Measurements from ENCODE around the gene TTLL13. TPM values are rescaled to one million over a fixed set of nuclear protein-coding genes. Genes with fewer than 3 reads are reported as not detected.

TTLL13 gene
- total RNA-seq, 1 donor from 2014 or later = not detected

GRCh38 chr15:90230610-90231009 lies 18.7 kb upstream of the TTLL13 start:
- H3K9me3 Mint-ChIP-seq = no peaks in the 10 kb centered on the region
- Histone ChIP-seq H3K4me3 (no peak overlapping the region), H4K20me1 (ENCODE audit: low read depth) (peaks cover 7% of the 10 kb centered on the region), H3K27me3 (peaks cover 11% of the 10 kb centered on the region), H3K4me2 (no peak overlapping the region), H3K27ac (no peak overlapping the region), H3F3A (ENCODE audit: low read depth) (peaks cover 6% of the 10 kb centered on the region), H3K79me2 (ENCODE audit: low read depth) (no peaks in the 10 kb centered on the region), H3K36me3 (no peaks in the 10 kb centered on the region), H3K9me3 (ENCODE audit: low read depth) (no peaks in the 10 kb centered on the region), H2AFZ (replicated peaks) (no peak overlapping the region), H3K4me1 (no peaks in the 10 kb centered on the region), H3K9ac (no peak overlapping the region)
- TF ChIP-seq EZH2 (IDR thresholded peaks at IDR 0.05) (no peak), EZH2phosphoT487 (IDR thresholded peaks at IDR 0.05) (no peak), CTCF (IDR thresholded peaks at IDR 0.05) (no peak)
- peaks cover 12% of the 10 kb centered on the region for H3K36me3 Mint-ChIP-seq
- H3K4me1 Mint-ChIP-seq = peaks cover 17% of the 10 kb centered on the region
- DNase-seq (ENCODE audit: low spot score) = no peak
- H3K27ac Mint-ChIP-seq = no peak overlapping the region
- H3K27me3 Mint-ChIP-seq (ENCODE audit: insufficient read depth, low read depth) = peaks cover 3% of the 10 kb centered on the region
- H3K4me3 Mint-ChIP-seq = no peak overlapping the region

GRCh38 chr15:90231028-90232017 lies 18.0 kb upstream of the TTLL13 start:
- no peak overlapping the region for H3K27ac ChIP-seq
- DNase-seq (ENCODE audit: low spot score) = no peak
- no peak overlapping the region for H2AFZ ChIP-seq (replicated peaks)
- no peaks in the 10 kb centered on the region for H3K9me3 ChIP-seq (ENCODE audit: low read depth)
- Mint-ChIP-seq H3K4me3 (peak overlapping the region; percentile 56), H3K4me1 (peaks cover 17% of the 10 kb centered on the region), H3K27me3 (ENCODE audit: insufficient read depth, low read depth) (peaks cover 3% of the 10 kb centered on the region), H3K9me3 (no peaks in the 10 kb centered on the region), H3K36me3 (peaks cover 9% of the 10 kb centered on the region), H3K27ac (no peak overlapping the region)
- H3F3A ChIP-seq (ENCODE audit: low read depth) = peaks cover 6% of the 10 kb centered on the region
- no peak for TF ChIP-seq CTCF (IDR thresholded peaks at IDR 0.05)
- peaks cover 7% of the 10 kb centered on the region for H4K20me1 ChIP-seq (ENCODE audit: low read depth)
- no peak overlapping the region for H3K9ac ChIP-seq
- H3K4me3 ChIP-seq = no peak overlapping the region
- H3K4me1 ChIP-seq = no peaks in the 10 kb centered on the region
- no peaks in the 10 kb centered on the region for H3K36me3 ChIP-seq
- H3K79me2 ChIP-seq (ENCODE audit: low read depth) = no peaks in the 10 kb centered on the region
- H3K27me3 ChIP-seq = peaks cover 11% of the 10 kb centered on the region
- no peak overlapping the region for H3K4me2 ChIP-seq

GRCh38 chr15:90232196-90232595 lies 17.2 kb upstream of the TTLL13 start:
- H3K4me3 Mint-ChIP-seq = peak overlapping the region; percentile 84
- TF ChIP-seq EZH2phosphoT487 (IDR thresholded peaks at IDR 0.05) = no peak
- TF ChIP-seq EZH2 (IDR thresholded peaks at IDR 0.05) = no peak
- TF ChIP-seq CTCF (IDR thresholded peaks at IDR 0.05) = no peak
- H3K4me1 Mint-ChIP-seq = peaks cover 17% of the 10 kb centered on the region
- Histone ChIP-seq H3K4me1 (no peaks in the 10 kb centered on the region), H3K79me2 (ENCODE audit: low read depth) (no peaks in the 10 kb centered on the region), H3K9ac (no peak overlapping the region), H4K20me1 (ENCODE audit: low read depth) (peaks cover 7% of the 10 kb centered on the region), H3K4me2 (no peak overlapping the region), H3K9me3 (ENCODE audit: low read depth) (no peaks in the 10 kb centered on the region), H3K4me3 (no peak overlapping the region), H3K27ac (no peak overlapping the region), H3K27me3 (peaks cover 11% of the 10 kb centered on the region), H3F3A (ENCODE audit: low read depth) (peaks cover 6% of the 10 kb centered on the region), H2AFZ (replicated peaks) (no peak overlapping the region), H3K36me3 (no peaks in the 10 kb centered on the region)
- no peak overlapping the region for H3K27ac Mint-ChIP-seq
- H3K27me3 Mint-ChIP-seq (ENCODE audit: insufficient read depth, low read depth) = peaks cover 3% of the 10 kb centered on the region
- no peak for DNase-seq (ENCODE audit: low spot score)
- no peaks in the 10 kb centered on the region for H3K9me3 Mint-ChIP-seq
- H3K36me3 Mint-ChIP-seq = peaks cover 9% of the 10 kb centered on the region
